OCI-M2 (cell line): ENCODE measurements around the gene PCCA.
"Not testable (repeated sequence)": the region's sequence is repeated elsewhere in the genome, so short reads cannot be mapped to it uniquely, and the experiment has no call there.

Experiments used
- DNase-seq: peaks from one replicate; lab custom pipeline; 2025; ENCODE audit not compliant: unreplicated experiment; lab: John Stamatoyannopoulos, UW

PCCA gene

DNA sequence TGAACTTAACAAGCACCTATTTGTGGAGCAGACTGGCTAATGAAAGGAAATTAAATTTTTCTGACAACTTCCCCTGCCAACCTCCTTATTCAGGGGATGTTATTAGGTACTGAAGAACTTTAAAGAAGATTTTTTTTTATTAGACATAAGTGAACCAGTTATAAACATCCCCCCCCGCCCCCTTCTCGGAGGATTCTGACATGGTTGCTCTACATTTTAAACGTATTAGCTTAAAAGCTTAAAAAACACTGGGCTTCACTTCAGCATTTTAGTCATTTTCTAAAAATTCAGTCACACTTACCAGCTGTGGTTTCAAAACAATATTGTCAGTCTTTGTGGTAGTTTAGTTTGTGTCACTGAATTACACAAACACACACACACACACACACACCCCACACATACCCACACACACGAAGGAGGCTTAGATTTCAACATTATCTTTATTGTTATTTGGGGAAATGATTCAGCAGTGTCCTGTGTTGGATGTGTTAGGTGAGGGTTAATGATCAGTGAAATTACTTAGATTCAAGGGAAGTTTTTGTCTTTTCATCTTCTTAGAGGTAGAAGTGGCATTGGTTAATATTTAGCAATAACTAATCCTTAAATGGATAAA lies 145.7 kb downstream of the PCCA start:
- no peak for DNase-seq

GRCh38 chr13:100235311-100235901 lies 146.5 kb downstream of the PCCA start:
- DNase-seq, result no peak

DNA sequence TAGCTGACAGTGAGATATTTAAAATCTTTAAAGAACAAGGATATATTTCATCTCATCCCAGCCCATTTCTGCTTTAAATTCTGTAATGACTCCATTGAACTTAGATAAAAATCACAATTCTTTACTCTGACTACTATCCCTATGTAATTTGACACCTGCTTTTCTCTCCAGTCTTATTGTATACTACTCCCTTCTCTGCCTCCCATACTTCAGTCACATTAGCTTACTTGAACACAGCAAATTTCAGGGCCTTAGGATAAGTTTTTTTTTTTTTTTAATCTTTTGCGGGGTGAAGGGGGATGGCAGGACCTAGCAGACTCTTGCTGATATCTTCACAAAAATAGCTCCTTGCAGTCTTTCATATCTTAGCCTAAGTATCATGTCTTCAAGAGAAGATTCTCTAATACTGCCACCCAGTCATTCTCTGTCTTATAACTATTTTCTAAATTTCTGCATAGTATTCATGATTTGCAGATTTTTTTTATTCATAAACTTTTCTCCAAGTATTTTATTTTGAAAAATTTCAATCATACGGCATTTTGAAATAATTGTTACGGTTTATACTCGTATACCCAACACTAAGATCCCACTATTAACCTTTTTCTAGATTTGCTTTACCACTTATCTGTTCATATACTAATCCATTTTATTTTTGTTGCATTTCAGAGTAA lies 151.4 kb downstream of the PCCA start:
- no peak for DNase-seq

DNA sequence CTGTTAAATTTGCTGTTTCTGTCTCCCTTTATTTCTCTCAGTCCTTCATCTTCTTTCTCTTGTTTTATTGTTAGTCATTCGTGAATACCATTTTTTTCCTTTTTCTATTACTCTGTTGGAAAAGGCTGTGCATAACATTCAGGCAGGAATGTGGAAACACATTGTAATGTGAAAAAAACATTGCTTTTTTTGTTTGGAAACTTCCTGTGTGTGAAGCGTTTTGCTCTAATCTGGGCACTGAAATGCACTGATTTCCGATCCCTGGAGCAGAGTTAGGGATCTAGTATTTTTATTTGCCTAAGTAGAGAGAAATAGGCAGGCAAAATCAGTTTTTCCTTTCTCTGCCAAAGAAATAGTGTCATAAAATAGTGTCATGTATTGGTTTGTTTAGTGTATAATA lies 155.5 kb downstream of the PCCA start:
- no peak for DNase-seq

- DNase-seq, result no peak
Observed at GRCh38 chr13:100245104-100245503, 156.2 kb downstream of the PCCA start.

DNA sequence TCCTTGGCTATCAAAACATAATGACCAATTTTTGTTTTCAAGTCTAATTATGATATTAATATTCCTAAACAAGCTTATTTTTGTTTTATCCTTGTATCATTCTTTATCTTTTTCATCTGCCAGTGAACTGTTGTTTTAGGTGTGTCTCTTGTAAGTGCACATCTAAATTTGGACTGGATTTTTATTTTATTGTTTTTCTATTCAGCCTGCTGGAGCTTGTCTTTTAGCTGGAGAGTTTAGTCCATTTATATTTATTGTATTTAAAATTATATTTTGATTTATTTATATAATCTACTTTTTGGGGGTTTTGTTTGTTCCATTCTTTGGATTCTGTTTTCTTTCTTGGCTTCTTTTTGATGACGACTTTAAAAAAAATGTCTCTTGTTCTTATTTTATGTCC lies 159.0 kb downstream of the PCCA start:
- DNase-seq, result no peak

- no peak for DNase-seq
Observed at GRCh38 chr13:100254002-100254401, 165.1 kb downstream of the PCCA start.

- no peak for DNase-seq
Observed at GRCh38 chr13:100262404-100262803, 173.5 kb downstream of the PCCA start.

GRCh38 chr13:100266026-100266425 lies 177.1 kb downstream of the PCCA start:
- no peak for DNase-seq

GRCh38 chr13:100269837-100270236 lies 180.9 kb downstream of the PCCA start:
- no peak for DNase-seq

- DNase-seq, result no peak
Observed at GRCh38 chr13:100273138-100273537, 184.2 kb downstream of the PCCA start.

DNA sequence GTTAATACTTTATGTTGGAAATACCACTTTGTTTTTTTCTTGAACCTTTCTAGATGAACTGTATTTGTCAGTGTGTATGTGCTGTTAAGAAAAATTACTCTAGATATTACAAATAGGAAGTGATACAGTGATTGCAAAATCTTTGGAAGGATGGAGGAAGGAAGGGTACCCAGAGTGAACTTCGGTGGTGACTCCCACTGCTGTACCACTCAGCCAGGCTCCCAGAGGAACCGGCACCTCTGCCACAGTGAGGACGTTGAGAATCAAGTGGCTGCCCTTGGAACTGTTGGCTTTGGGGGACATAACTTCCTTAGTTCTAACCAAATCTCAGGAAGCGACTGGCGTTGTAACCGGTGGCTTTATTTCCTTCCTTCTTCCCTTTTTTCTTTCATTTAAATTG lies 184.7 kb downstream of the PCCA start:
- no peak for DNase-seq

DNA sequence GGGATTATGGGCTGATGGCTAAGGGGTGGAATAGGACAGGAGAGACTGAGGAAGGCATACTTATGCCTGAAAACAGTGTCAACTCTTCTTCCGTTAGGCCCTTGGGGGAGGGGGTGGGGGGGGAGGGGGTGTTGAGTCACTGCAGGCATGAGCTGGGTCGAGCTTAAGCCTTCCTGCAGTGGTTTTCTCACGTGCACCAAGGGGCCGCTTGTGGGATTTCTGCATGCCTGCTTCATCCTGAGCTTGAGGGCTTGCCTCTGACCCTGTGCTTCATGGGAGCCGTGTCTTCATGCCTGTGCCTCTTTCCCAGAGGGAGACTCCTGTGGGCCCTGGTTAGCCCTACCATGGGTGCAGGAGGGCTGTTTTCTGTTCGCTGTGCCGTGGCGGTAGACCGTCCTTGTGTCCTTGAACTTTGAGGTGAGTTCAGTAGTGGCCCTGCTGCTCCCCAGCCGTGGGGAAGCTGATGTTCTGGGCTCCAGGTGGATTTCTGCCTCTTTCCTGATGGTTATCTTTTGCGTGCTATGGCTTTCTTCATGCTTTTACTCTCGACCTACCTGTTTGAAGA lies 186.1 kb downstream of the PCCA start:
- no peak for DNase-seq

DNA sequence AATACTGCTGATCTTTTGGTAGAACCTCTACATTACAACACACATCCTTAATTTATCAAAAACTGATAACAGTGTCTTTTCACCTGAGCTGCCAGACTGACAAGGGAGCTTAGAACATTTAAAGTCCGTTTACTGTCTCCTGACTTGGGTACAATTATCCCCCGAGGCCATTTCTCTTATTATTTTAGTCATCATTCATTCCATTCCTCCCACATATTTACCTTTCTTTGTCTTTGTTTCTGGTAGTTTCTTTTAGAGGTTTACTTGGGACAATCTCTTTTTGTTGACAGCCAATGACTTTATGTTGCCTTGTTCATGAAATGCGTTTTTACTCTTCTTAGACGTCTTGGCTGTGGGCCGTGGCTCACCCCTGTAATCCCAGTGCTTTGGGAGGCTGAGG lies 186.9 kb downstream of the PCCA start:
- no peak for DNase-seq

GRCh38 chr13:100280681-100281080 lies 191.8 kb downstream of the PCCA start:
- DNase-seq, result no peak

GRCh38 chr13:100282306-100282705 lies 193.4 kb downstream of the PCCA start:
- DNase-seq, result not testable (repeated sequence)

- DNase-seq, result no peak
Observed at GRCh38 chr13:100290165-100290801, 201.4 kb downstream of the PCCA start.

GRCh38 chr13:100291624-100292023 lies 202.7 kb downstream of the PCCA start:
- no peak for DNase-seq

DNA sequence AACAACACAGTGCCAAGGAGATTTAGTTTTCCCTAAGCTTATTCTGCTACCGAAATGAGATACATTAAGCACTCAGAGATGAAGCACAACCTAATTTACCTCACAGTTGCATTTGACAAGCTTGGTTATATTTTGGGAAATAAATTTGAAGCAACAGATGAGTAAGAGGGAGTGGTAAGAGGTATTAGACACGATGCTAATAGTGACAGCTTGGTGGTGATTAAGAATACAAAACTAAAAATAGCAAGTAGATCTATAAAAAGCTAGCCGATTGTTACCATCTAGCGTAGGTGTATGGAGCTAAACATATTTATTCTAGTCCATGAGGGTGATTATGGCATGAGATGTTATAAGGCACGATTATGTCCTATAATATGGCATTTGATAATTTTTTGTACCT lies 208.5 kb downstream of the PCCA start:
- no peak for DNase-seq

DNA sequence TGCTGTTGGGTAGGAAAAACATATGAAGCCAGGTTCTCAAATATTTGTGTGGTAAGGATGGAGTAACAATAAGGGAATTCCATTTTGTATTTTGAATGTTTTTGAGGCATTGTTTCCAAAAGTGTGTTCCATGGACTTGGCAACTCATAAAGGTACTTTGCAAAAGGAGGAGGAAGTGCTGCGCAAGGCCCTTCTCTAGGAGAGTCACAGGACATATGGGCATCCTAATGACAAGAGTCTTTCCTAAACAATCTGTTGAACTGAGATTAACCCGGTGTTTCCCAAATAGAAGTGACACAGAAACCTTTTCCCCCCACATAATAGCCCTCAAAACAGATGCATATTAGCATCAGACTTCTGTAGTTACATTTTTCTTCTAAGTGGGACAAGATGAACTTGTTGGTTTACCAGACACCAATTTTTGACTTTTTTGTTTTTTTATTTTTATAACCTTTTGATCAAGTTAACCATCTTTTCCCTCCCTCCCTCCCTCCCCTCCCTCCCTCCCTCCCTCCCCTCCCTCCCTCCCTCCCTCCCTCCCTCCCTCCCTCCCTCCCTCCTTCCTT lies 209.3 kb downstream of the PCCA start:
- no peak for DNase-seq

- no peak for DNase-seq
Observed at GRCh38 chr13:100298691-100299090, 209.8 kb downstream of the PCCA start.

DNA sequence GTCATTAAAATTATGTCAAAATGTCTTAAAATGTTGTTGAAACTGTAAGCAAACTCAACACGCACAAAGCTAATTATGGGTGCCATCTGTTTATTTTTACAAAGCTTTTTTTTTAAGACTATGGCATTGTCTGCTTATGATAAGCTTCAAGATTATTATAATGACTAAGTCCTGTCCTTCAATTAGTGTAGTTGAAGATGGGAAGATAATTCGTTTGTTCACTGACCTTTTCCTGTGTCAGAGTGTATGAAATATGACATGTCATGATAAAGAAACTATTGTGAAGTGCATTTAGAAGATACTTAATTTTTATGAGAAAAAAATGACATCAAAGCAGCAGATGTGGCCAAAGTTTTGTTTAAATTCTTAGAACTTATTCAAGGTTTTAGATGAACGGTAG lies 211.3 kb downstream of the PCCA start:
- no peak for DNase-seq
